Left ventricle myocardium inferior (tissue), 1 donor: ENCODE measurements around the gene CACNG5. TPM values are rescaled to one million over a fixed set of nuclear protein-coding genes. Genes with fewer than 3 reads are reported as not detected.

Experiments
- DNase-seq: peaks from one replicate; pipeline ENCODE4 v3.0.0-alpha.2; 2020
- H3K27ac ChIP-seq: fragments of 200-600 bp; replicated peaks from 2 replicates; pipeline ENCODE4 v1.8.0; 2021
- H3K27me3 ChIP-seq: fragments of 200-600 bp; 2 replicates; pipeline ENCODE4 v1.8.0; 2021; ENCODE audit warnings: low read depth
- H3K36me3 ChIP-seq: fragments of 200-600 bp; 2 replicates; pipeline ENCODE4 v1.8.0; 2021
- H3K4me1 ChIP-seq: fragments of 200-600 bp; 2 replicates; pipeline ENCODE4 v1.8.0; 2021
- H3K4me3 ChIP-seq: fragments of 200-600 bp; 2 replicates; pipeline ENCODE4 v1.8.0; 2021; ENCODE audit warnings: mild to moderate bottlenecking, moderate library complexity
- H3K9me3 ChIP-seq: fragments of 200-600 bp; replicated peaks from 2 replicates; pipeline ENCODE4 v1.8.0; 2021
- intact Hi-C: fragments of 100-400 bp; cut with micrococcal nuclease; formaldehyde crosslinking; loops from one replicate; pipeline ENCODE4 v1.11.0; 2022
- total RNA-seq: library from RNA; stranded (reverse); fragmentation: NEBNext Ultra II Directional; extraction: Animal tissue kit (Norgen Biotek cat#: 25700); gene quantifications from one replicate; pipeline ENCODE4 v1.2.1, GENCODE V29; 2021
- TF ChIP-seq, protein P1 (sequence below): fragments of 200-600 bp; IDR thresholded peaks from 2 replicates; pipeline ENCODE4 v1.8.0; 2021; ENCODE audit warnings: antibody characterized with exemption, mild to moderate bottlenecking, borderline replicate concordance
- donor health status: DM: no; HTN: yes; CAD: no; lungs with severe emphysema.

Gene CACNG5
- total RNA-seq, 1 donor from 2014 or later = not detected

GRCh38 chr17:66803474-66803951 is 31.4 kb upstream of the CACNG5 start:
- intact Hi-C loops = no loop called here
- DNase-seq = no peak
- Histone ChIP-seq H3K4me3 (no peak overlapping the region), H3K27ac (no peak overlapping the region), H3K36me3 (no peaks in the 10 kb centered on the region), H3K4me1 (no peaks in the 10 kb centered on the region), H3K9me3 (no peaks in the 10 kb centered on the region), H3K27me3 (peaks cover 3% of the 10 kb centered on the region)
- TF ChIP-seq, protein P1, sequence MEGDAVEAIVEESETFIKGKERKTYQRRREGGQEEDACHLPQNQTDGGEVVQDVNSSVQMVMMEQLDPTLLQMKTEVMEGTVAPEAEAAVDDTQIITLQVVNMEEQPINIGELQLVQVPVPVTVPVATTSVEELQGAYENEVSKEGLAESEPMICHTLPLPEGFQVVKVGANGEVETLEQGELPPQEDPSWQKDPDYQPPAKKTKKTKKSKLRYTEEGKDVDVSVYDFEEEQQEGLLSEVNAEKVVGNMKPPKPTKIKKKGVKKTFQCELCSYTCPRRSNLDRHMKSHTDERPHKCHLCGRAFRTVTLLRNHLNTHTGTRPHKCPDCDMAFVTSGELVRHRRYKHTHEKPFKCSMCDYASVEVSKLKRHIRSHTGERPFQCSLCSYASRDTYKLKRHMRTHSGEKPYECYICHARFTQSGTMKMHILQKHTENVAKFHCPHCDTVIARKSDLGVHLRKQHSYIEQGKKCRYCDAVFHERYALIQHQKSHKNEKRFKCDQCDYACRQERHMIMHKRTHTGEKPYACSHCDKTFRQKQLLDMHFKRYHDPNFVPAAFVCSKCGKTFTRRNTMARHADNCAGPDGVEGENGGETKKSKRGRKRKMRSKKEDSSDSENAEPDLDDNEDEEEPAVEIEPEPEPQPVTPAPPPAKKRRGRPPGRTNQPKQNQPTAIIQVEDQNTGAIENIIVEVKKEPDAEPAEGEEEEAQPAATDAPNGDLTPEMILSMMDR = no peak

GRCh38 chr17:66805567-66805966 is 29.4 kb upstream of the CACNG5 start:
- Histone ChIP-seq H3K27me3 (peaks cover 4% of the 10 kb centered on the region), H3K4me1 (no peaks in the 10 kb centered on the region), H3K4me3 (no peak overlapping the region), H3K27ac (no peak overlapping the region), H3K36me3 (no peaks in the 10 kb centered on the region), H3K9me3 (no peaks in the 10 kb centered on the region)
- TF ChIP-seq, protein P1 = no peak
- no peak for DNase-seq
- intact Hi-C loops = no loop called here

- Histone ChIP-seq H3K9me3 (no peaks in the 10 kb centered on the region), H3K27me3 (peaks cover 6% of the 10 kb centered on the region), H3K36me3 (no peaks in the 10 kb centered on the region), H3K27ac (no peak overlapping the region), H3K4me1 (no peaks in the 10 kb centered on the region), H3K4me3 (no peak overlapping the region)
- TF ChIP-seq, protein P1 = no peak
- DNase-seq = no peak
- intact Hi-C loops = no loop called here
These were observed 27.7 kb upstream of the CACNG5 start for GRCh38 chr17:66807182-66807581.

- no peak for DNase-seq
- Histone ChIP-seq H3K36me3 (no peaks in the 10 kb centered on the region), H3K27ac (no peak overlapping the region), H3K4me3 (no peak overlapping the region), H3K27me3 (peaks cover 27% of the 10 kb centered on the region), H3K9me3 (no peaks in the 10 kb centered on the region), H3K4me1 (no peaks in the 10 kb centered on the region)
- intact Hi-C loops = no loop called here
- TF ChIP-seq, protein P1 = no peak
These were observed 25.5 kb upstream of the CACNG5 start for GRCh38 chr17:66809408-66809807.

DNA sequence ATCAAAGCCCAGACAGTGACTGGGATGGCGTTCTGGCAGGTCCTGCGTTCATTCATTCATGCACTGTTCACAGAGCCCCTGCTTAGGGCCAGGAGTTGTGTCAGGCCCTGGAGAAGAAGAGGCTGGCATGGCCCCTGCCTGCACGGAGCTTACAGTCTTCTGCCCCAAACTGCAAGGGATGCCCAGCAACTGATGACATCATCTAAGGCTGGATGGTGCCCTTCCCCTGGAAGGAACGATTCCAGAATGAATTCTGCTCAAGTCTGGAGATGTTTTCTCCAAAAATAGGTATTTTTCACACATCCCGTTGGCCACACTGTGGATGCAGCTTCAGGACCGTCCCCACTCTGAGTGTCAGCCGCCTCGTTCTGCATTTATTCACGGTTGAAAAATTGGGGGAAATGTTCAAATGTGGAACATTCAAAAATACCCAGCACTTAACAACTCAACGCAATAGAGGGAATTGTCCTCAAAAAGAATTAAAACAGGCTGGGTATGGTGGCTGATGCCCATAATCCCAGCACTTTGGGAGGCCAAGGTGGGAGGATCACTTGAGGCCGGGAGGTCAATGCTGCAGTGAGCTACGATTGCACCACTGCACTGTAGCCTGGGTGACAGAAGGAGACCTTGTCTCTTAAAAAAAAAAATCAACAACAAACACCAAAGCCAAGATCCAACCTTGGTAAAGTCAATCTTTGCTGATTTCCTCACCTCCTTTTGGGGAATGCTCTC is 23.8 kb upstream of the CACNG5 start:
- DNase-seq = no peak
- TF ChIP-seq, protein P1 = no peak
- H3K27me3 ChIP-seq = peaks cover 31% of the 10 kb centered on the region
- H3K4me1 ChIP-seq = no peaks in the 10 kb centered on the region
- H3K9me3 ChIP-seq = no peaks in the 10 kb centered on the region
- no peak overlapping the region for H3K4me3 ChIP-seq
- no peaks in the 10 kb centered on the region for H3K36me3 ChIP-seq
- H3K27ac ChIP-seq = no peak overlapping the region
- intact Hi-C loops = no loop called here
